ENCODE results near the gene GPATCH1. TPM values are rescaled to one million over a fixed set of nuclear protein-coding genes. Genes with fewer than 3 reads are reported as not detected.

GPATCH1 gene
- total and polyA plus RNA-seq, 2 experiments from 2014 or later = 5.7 to 6.4 TPM

- Histone ChIP-seq H3K9me3 (ENCODE audit: low read depth) (no peaks in the 10 kb centered on the region), H3K4me1 (ENCODE audit: low read depth) (no peaks in the 10 kb centered on the region), H3K27ac (no peak overlapping the region), H3K27me3 (no peaks in the 10 kb centered on the region), H3K4me3 (no peak overlapping the region), H3K36me3 (no peaks in the 10 kb centered on the region)
- DNase-seq (ENCODE audit: low read depth in 1 of 2, low spot score in 1 of 2) = peak in 1 of 2 donors; percentile 42
- TF ChIP-seq, protein P1, sequence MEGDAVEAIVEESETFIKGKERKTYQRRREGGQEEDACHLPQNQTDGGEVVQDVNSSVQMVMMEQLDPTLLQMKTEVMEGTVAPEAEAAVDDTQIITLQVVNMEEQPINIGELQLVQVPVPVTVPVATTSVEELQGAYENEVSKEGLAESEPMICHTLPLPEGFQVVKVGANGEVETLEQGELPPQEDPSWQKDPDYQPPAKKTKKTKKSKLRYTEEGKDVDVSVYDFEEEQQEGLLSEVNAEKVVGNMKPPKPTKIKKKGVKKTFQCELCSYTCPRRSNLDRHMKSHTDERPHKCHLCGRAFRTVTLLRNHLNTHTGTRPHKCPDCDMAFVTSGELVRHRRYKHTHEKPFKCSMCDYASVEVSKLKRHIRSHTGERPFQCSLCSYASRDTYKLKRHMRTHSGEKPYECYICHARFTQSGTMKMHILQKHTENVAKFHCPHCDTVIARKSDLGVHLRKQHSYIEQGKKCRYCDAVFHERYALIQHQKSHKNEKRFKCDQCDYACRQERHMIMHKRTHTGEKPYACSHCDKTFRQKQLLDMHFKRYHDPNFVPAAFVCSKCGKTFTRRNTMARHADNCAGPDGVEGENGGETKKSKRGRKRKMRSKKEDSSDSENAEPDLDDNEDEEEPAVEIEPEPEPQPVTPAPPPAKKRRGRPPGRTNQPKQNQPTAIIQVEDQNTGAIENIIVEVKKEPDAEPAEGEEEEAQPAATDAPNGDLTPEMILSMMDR (IDR thresholded peaks at IDR 0.05; ENCODE audit: low read depth, low read length) = no peak
Measured at GRCh38 chr19:33133438-33134031, 52.6 kb downstream of the GPATCH1 start.

DNA sequence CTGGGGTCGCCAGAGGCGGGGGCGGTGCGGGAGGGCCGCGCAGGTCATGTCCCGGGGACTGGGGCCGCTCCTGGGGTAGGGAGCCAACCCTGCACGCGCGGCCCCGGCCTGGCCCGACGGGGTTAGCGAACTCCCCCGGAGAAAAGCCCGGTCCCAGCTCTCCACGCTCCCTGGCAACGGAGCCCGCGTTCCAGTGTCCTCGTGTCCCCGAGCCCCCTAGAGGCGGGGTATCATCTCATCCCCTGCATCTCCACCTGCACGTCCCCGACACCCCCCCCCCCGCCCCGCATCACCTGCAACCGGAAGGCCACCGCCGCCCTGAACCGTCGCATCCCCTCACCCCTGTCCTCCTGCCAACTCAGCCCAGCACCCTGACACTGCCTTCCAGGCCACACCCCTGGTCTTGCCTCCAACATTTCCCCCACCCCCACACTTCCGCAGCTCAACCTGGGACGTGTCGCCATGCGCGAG, 53.6 kb downstream of the GPATCH1 start:
- H3K4me3 ChIP-seq = no peak overlapping the region
- no peak for DNase-seq (ENCODE audit: low read depth in 1 of 2, low spot score in 1 of 2)
- TF ChIP-seq, protein P1 (IDR thresholded peaks at IDR 0.05; ENCODE audit: low read depth, low read length) = no peak
- H3K36me3 ChIP-seq = no peaks in the 10 kb centered on the region
- no peaks in the 10 kb centered on the region for H3K27me3 ChIP-seq
- H3K4me1 ChIP-seq (ENCODE audit: low read depth) = no peaks in the 10 kb centered on the region
- no peak overlapping the region for H3K27ac ChIP-seq
- no peaks in the 10 kb centered on the region for H3K9me3 ChIP-seq (ENCODE audit: low read depth)

- Histone ChIP-seq H3K36me3 (no peaks in the 10 kb centered on the region), H3K4me1 (ENCODE audit: low read depth) (no peaks in the 10 kb centered on the region), H3K4me3 (no peak overlapping the region), H3K27ac (no peak overlapping the region), H3K27me3 (no peaks in the 10 kb centered on the region), H3K9me3 (ENCODE audit: low read depth) (no peaks in the 10 kb centered on the region)
- TF ChIP-seq, protein P1 (IDR thresholded peaks at IDR 0.05; ENCODE audit: low read depth, low read length) = no peak
- no peak for DNase-seq (ENCODE audit: low read depth in 1 of 2, low spot score in 1 of 2)
Measured at GRCh38 chr19:33139165-33139564, 58.2 kb downstream of the GPATCH1 start.

DNA sequence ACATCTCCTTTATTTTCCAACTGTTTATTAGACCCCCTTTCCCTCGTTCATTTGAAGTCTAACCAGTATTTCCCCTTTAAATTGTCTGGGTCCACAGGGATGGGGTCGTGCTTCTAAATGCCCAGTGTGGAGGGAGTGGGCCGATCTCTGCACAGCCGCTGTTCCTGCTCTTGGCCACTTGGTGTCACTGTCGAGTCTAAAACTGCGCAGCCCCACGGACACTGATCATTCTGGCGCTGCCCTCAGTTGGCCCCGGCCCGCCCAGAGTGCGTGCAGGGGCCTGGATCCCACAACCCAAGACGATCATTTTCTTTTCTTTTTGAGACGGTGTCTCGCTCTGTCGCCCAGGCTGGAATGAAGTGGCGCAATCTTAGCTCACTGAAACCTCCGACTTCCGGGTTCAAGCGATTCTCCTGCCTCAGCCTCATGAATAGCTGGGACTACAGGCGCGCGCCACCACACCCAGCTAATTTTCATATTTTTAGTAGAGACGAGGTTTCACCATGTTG, 63.0 kb downstream of the GPATCH1 start:
- Histone ChIP-seq H3K36me3 (no peaks in the 10 kb centered on the region), H3K27me3 (no peaks in the 10 kb centered on the region), H3K27ac (no peak overlapping the region), H3K4me1 (ENCODE audit: low read depth) (no peaks in the 10 kb centered on the region), H3K9me3 (ENCODE audit: low read depth) (no peaks in the 10 kb centered on the region), H3K4me3 (no peak overlapping the region)
- DNase-seq (ENCODE audit: low read depth in 1 of 2, low spot score in 1 of 2) = peak; percentile 68 to 78
- TF ChIP-seq, protein P1 (IDR thresholded peaks at IDR 0.05; ENCODE audit: low read depth, low read length) = peak; percentile 98

GRCh38 chr19:33146209-33146608, 65.2 kb downstream of the GPATCH1 start:
- no peak for DNase-seq (ENCODE audit: low read depth in 1 of 2, low spot score in 1 of 2)
- TF ChIP-seq, protein P1 (IDR thresholded peaks at IDR 0.05; ENCODE audit: low read depth, low read length) = no peak

More at GRCh38 chr19:33146209-33146608, 65.2 kb downstream of the GPATCH1 start:
- Histone ChIP-seq H3K9me3 (ENCODE audit: low read depth) (no peaks in the 10 kb centered on the region), H3K27ac (no peak overlapping the region), H3K27me3 (no peaks in the 10 kb centered on the region), H3K4me3 (no peak overlapping the region), H3K4me1 (ENCODE audit: low read depth) (no peaks in the 10 kb centered on the region), H3K36me3 (no peaks in the 10 kb centered on the region)

All from cardiac muscle cell (in vitro differentiated cells and primary cell).